HepG2 (cell line): Measurements from ENCODE around the gene FN1. TPM values are rescaled to one million over a fixed set of nuclear protein-coding genes. Genes with fewer than 3 reads are reported as not detected.
A peak's percentile ranks its signal among the peaks of the same experiment; 100 is the strongest.

Source experiments
- ATAC-seq: fragments of 200-7000 bp; cut with Tn5 transposase; 3 replicates; pipeline ENCODE4 v1.9.1; 2020; ENCODE audit warnings: mild to moderate bottlenecking, moderate library complexity
- BruUV-seq: library from RNA; stranded (reverse); fragments of 400-500 nt; replicated peaks from 2 replicates; lab custom pipeline; 2021; lab: Mats Ljungman, UMichigan
- CTCF ChIA-PET: fragments of 300-600 bp; formaldehyde crosslinking; extraction: SDS; loops from one replicate; lab custom pipeline; 2021; ENCODE audit warnings: low total read pairs, inconsistent platforms, low intra/inter-chr PET ratio; lab: Yijun Ruan, JAX
- POLR2A ChIA-PET: fragments of 350-600 bp; sonication (Branson Sonifier 250); formaldehyde crosslinking; loops from one replicate; lab custom pipeline; 2020; ENCODE audit warnings: antibody characterized with exemption, inconsistent platforms; lab: Yijun Ruan, JAX
- DNase-seq: peaks from one replicate; pipeline ENCODE4 v3.0.0-alpha.2; 2015; ENCODE audit warnings: low spot score
- FAIRE-seq: peaks from 3 replicates; lab custom pipeline; 2011; peaks lifted over from hg19 to GRCh38; lab: Jason Lieb, UNC
- H2AFZ ChIP-seq: one replicate; pipeline ENCODE4 v1.6.1; 2011; ENCODE audit warnings: low read length, inconsistent platforms
- H3K27ac ChIP-seq: fragments of 300-600 bp; 3 replicates; pipeline ENCODE4 v1.8.0; 2011; ENCODE audit warnings: mixed run types, mild to moderate bottlenecking, mixed read lengths, low read length, inconsistent platforms; ENCODE audit not compliant: insufficient read depth; ENCODE audit errors: extremely low read length
- H3K27me3 ChIP-seq, 2 experiments: fragments of 200-600 bp in 1 of 2; 2 replicates in 1 of 2; 3 replicates in 1 of 2; pipeline versions ENCODE4 v1.6.0 to v1.8.0; 2011; ENCODE audit warnings: low read length in 2 of 2, mild to moderate bottlenecking in 2 of 2, moderate library complexity in 2 of 2, inconsistent platforms in 1 of 2; ENCODE audit not compliant: insufficient read depth in 2 of 2, control insufficient read depth in 1 of 2
- H3K36me3 ChIP-seq, 2 experiments: fragments of 200-600 bp in 1 of 2; replicated peaks in 1 of 2; 2 replicates in 1 of 2; 3 replicates in 1 of 2; pipeline versions ENCODE4 v1.5.1 to v1.8.0; 2011; ENCODE audit warnings: low read length in 2 of 2, inconsistent platforms in 1 of 2; ENCODE audit not compliant: insufficient read depth in 2 of 2, control insufficient read depth in 1 of 2
- H3K4me1 ChIP-seq: 2 replicates; pipeline ENCODE4 v1.5.1; 2012; ENCODE audit warnings: low read length, inconsistent platforms; ENCODE audit not compliant: insufficient read depth
- H3K4me2 ChIP-seq: 2 replicates; pipeline ENCODE4 v1.6.0; 2011; ENCODE audit warnings: low read depth, low read length, inconsistent platforms
- H3K4me3 ChIP-seq, 3 experiments: fragments of 200-600 bp in 1 of 3; sonication (generic), shearing (Covaris generic) in 1 of 3; replicated peaks in 1 of 3; 2 replicates each; pipeline ENCODE4 v1.5.1; 2011 to 2016; ENCODE audit warnings: low read length in 3 of 3, inconsistent platforms in 2 of 3, low read depth in 2 of 3, mild to moderate bottlenecking in 2 of 3, control low read depth in 1 of 3, mixed read lengths in 1 of 3; ENCODE audit not compliant: insufficient read depth in 1 of 3
- H3K79me2 ChIP-seq: one replicate; pipeline ENCODE4 v1.6.1; 2011; ENCODE audit warnings: low read length, inconsistent platforms; ENCODE audit not compliant: insufficient read depth
- H3K9ac ChIP-seq: 2 replicates; pipeline ENCODE4 v1.6.0; 2011; ENCODE audit warnings: mild to moderate bottlenecking, low read depth, low read length, inconsistent platforms; ENCODE audit not compliant: insufficient read depth
- H3K9me3 ChIP-seq: 2 replicates; pipeline ENCODE4 v1.5.1; 2012; ENCODE audit warnings: mild to moderate bottlenecking, low read length
- H4K20me1 ChIP-seq: 2 replicates; pipeline ENCODE4 v1.6.0; 2011; ENCODE audit warnings: inconsistent platforms, mild to moderate bottlenecking, low read length, moderate library complexity; ENCODE audit not compliant: insufficient read depth
- DR1 ChIP-seq: sonication (generic); formaldehyde crosslinking; IDR thresholded peaks from 2 replicates; pipeline ENCODE4 v1.8.0; 2021; ENCODE audit warnings: mild to moderate bottlenecking, missing genetic modification reagents, inconsistent platforms
- EEA1 ChIP-seq: sonication (generic); formaldehyde crosslinking; IDR thresholded peaks from 2 replicates; pipeline ENCODE4 v1.5.1; 2020; ENCODE audit warnings: mild to moderate bottlenecking, missing genetic modification reagents, borderline replicate concordance
- ELF3 ChIP-seq: IDR thresholded peaks from 2 replicates; pipeline ENCODE4 v1.6.1; 2016; ENCODE audit warnings: missing genetic modification reagents, missing compliant biosample characterization
- FLYWCH1 ChIP-seq: sonication (generic); formaldehyde crosslinking; IDR thresholded peaks from 2 replicates; pipeline ENCODE4 v1.8.1; 2023; ENCODE audit warnings: mild to moderate bottlenecking, missing genetic modification reagents
- KAT2B ChIP-seq: fragments of 150-350 bp; IDR thresholded peaks from 2 replicates; pipeline ENCODE4 v1.6.1; 2014; ENCODE audit warnings: low read depth, low read length, borderline replicate concordance
- KMT2B ChIP-seq: IDR thresholded peaks from 2 replicates; pipeline ENCODE4 v1.6.1; 2016; ENCODE audit warnings: missing genetic modification reagents, missing compliant biosample characterization
- NR2F6 ChIP-seq, 2 experiments: IDR thresholded peaks; 2 replicates each; pipeline ENCODE4 v1.6.1; 2016; ENCODE audit warnings: antibody characterized with exemption in 1 of 2, mild to moderate bottlenecking in 1 of 2
- POLR2A ChIP-seq, 2 experiments: IDR thresholded peaks; 2 replicates each; pipeline ENCODE4 v1.6.1; 2011; ENCODE audit warnings: low read depth in 2 of 2, low read length in 2 of 2, mild to moderate bottlenecking in 1 of 2, moderate library complexity in 1 of 2; ENCODE audit not compliant: insufficient read depth in 1 of 2
- POLR2AphosphoS5 ChIP-seq: IDR thresholded peaks from 2 replicates; pipeline ENCODE4 v1.6.1; 2012; ENCODE audit warnings: low read depth, low read length
- RBFOX2 ChIP-seq: fragments of 200-400 bp; formaldehyde crosslinking; IDR thresholded peaks from 2 replicates; pipeline ENCODE4 v1.6.1; 2017; ENCODE audit warnings: low read depth, mild to moderate bottlenecking, low read length
- RBM22 ChIP-seq: fragments of 200-400 bp; formaldehyde crosslinking; optimal IDR thresholded peaks from 2 replicates; pipeline ENCODE3; 2017; ENCODE audit warnings: mild to moderate bottlenecking, low read length, moderate library complexity
- ZFP36L1 ChIP-seq: sonication (generic); formaldehyde crosslinking; IDR thresholded peaks from 2 replicates; pipeline ENCODE4 v1.8.0; 2022; ENCODE audit warnings: mild to moderate bottlenecking, missing genetic modification reagents, moderate library complexity
- ZNF343 ChIP-seq: sonication (generic); formaldehyde crosslinking; IDR thresholded peaks from 2 replicates; pipeline ENCODE4 v1.4.0; 2020; ENCODE audit warnings: mild to moderate bottlenecking, missing genetic modification reagents
- ZNF776 ChIP-seq: sonication (generic); formaldehyde crosslinking; IDR thresholded peaks from 2 replicates; pipeline ENCODE4 v1.4.0; 2020; ENCODE audit warnings: mild to moderate bottlenecking, missing genetic modification reagents
- ZNF782 ChIP-seq: sonication (generic); formaldehyde crosslinking; IDR thresholded peaks from 2 replicates; pipeline ENCODE4 v1.4.0; 2020; ENCODE audit warnings: missing genetic modification reagents, mild to moderate bottlenecking, borderline replicate concordance
- ZNF83 ChIP-seq: sonication (generic); formaldehyde crosslinking; IDR thresholded peaks from 2 replicates; pipeline ENCODE4 v1.4.0; 2020; ENCODE audit warnings: missing genetic modification reagents, mild to moderate bottlenecking, borderline replicate concordance
- WGBS: methylation state at CpG from one replicate; pipeline ENCODE4 v1.1.6; 2017; ENCODE audit warnings: low lambda C conversion rate; 5-methylcytosine and 5-hydroxymethylcytosine counted together
- in situ Hi-C: cut with HindIII; loops from 2 replicates; pipeline ENCODE4 v1.10.0; 2017; ENCODE audit warnings: low pct_unique_long_range_greater_than_20kb; ENCODE audit not compliant: extremely low pct_ligation_motif_present
- intact Hi-C: fragments of 100-400 bp; cut with micrococcal nuclease; formaldehyde crosslinking; loops from one replicate; pipeline ENCODE4 v1.10.0; 2022; ENCODE audit not compliant: unreplicated experiment
- polyA plus RNA-seq, 8 experiments: library from polyadenylated mRNA; depleted of rRNA in 3 of 8; stranded (reverse) in 7 of 8; unstranded in 1 of 8; fragments of >200 nt; fragmentation: Illumina TruSeq in 4 of 8; extraction: Trizol in 4 of 8; gene quantifications; 2 replicates each; pipeline versions ENCODE4 v1.2.1 to v1.2.3, GENCODE V29; 2011 to 2016; ENCODE audit warnings: low read depth in 4 of 8, missing spikeins in 1 of 8, mixed read lengths in 1 of 8; ENCODE audit not compliant: insufficient read depth in 1 of 8
- total RNA-seq, 5 experiments: library from RNA; depleted of rRNA; stranded (reverse); fragments of >200 nt; fragmentation: Illumina TruSeq; extraction: Trizol; gene quantifications; 2 replicates each; pipeline ENCODE4 v1.2.3, GENCODE V29; 2016; ENCODE audit warnings: low read depth in 1 of 5
- TF ChIP-seq, protein P1 (sequence below): sonication (generic); formaldehyde crosslinking; IDR thresholded peaks from 2 replicates; pipeline ENCODE4 v1.5.1; 2020; ENCODE audit warnings: mild to moderate bottlenecking, missing genetic modification reagents, moderate library complexity
- TF ChIP-seq, protein P2 (sequence below): sonication (generic); formaldehyde crosslinking; conservative IDR thresholded peaks from 2 replicates; pipeline ENCODE4 v1.4.0; 2020; ENCODE audit warnings: missing genetic modification reagents
- TF ChIP-seq, protein P3 (sequence below): sonication (generic); formaldehyde crosslinking; IDR thresholded peaks from 2 replicates; pipeline ENCODE4 v1.4.0; 2020; ENCODE audit warnings: mild to moderate bottlenecking, missing genetic modification reagents
- TF ChIP-seq, protein P4 (sequence below): fragments of 450-650 bp; IDR thresholded peaks from 2 replicates; pipeline ENCODE4 v1.6.1; 2016

Gene FN1
- total and polyA plus RNA-seq, 2 of the 13 experiments (the other 11 are each of a cell fraction or from before 2014, with no cell fraction given): 1,847 to 6,471 TPM

DNA sequence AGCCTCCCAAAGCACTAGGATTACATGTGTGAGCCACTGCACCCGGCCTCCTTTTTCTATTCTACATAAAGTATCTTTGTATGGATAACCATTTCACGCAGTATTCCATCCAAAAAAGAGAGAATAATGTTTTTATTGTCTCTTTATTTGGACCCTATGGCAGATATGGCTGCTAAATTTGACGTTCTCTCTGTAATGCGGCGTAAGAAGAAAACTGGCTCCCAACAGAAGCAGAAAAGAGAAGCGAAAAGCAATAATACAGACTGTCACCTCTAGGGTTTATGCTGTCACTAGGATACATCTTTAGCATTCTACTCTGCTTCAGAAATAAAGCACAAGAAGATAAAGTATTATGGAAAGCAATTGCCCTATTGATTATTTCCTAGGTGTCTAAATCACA lies 55.9 kb downstream of the FN1 start (continued):
- TF ChIP-seq, protein P1, sequence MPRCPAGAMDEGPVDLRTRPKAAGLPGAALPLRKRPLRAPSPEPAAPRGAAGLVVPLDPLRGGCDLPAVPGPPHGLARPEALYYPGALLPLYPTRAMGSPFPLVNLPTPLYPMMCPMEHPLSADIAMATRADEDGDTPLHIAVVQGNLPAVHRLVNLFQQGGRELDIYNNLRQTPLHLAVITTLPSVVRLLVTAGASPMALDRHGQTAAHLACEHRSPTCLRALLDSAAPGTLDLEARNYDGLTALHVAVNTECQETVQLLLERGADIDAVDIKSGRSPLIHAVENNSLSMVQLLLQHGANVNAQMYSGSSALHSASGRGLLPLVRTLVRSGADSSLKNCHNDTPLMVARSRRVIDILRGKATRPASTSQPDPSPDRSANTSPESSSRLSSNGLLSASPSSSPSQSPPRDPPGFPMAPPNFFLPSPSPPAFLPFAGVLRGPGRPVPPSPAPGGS (CRISPR knock-in tag): no peak
- TF ChIP-seq KAT2B: no peak
- no peak for TF ChIP-seq NR2F6 (IDR thresholded peaks at IDR 0.05)
- no peak for TF ChIP-seq NR2F6 (CRISPR knock-in tag; IDR thresholded peaks at IDR 0.05)
- no peak for TF ChIP-seq ZNF782
- no peak for TF ChIP-seq ZNF343 (CRISPR knock-in tag)
- no peak for TF ChIP-seq ELF3
- no peak for TF ChIP-seq ZNF83 (CRISPR knock-in tag)

DNA sequence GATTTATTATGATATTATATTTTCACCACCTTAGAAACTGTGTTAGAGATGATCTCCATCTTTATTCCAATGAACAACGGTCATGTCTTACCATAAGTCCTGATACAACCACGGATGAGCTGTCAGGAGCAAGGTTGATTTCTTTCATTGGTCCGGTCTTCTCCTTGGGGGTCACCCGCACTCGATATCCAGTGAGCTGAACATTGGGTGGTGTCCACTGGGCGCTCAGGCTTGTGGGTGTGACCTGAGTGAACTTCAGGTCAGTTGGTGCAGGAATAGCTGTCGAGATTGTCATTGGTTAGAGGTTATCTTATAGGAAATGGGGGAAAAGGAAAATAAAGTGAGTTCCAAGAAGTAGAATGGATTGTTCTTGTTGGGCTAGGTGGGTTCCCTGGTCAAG lies 56.8 kb downstream of the FN1 start:
- DNase-seq (no peak), ATAC-seq (no peak), FAIRE-seq (no peak)
- Histone ChIP-seq H3K27ac (no peak overlapping the region), H3K9me3 (no peaks in the 10 kb centered on the region), H3K79me2 (no peaks in the 10 kb centered on the region), H3K4me3 (no peak overlapping the region), H3K36me3 (peaks cover 57 to 97% of the 10 kb centered on the region in 2 experiments), H3K27me3 (no peaks in the 10 kb centered on the region), H4K20me1 (peaks cover 16% of the 10 kb centered on the region), H3K4me1 (no peaks in the 10 kb centered on the region), H2AFZ (no peak overlapping the region), H3K9ac (no peak overlapping the region), H3K4me2 (no peak overlapping the region)
- intact Hi-C loops (no loop called here), in situ Hi-C loops (no loop called here)
- ChIA-PET CTCF (no interaction called here), POLR2A (interaction anchor here (0.8 to 1.7 kb wide), 2 partner anchors 13 to 17 kb away, joined by 3 read pairs; no protein-coding TSS in a partner anchor)
- no TSS peak for BruUV-seq
- WGBS: 96% methylated on average over 7 of the region's 7 CpGs
- TF ChIP-seq FLYWCH1 (CRISPR knock-in tag) (0 out of 2 replicates have a peak, but pooled peaks have one; percentile 34), ZFP36L1 (CRISPR knock-in tag) (peak; percentile 43; the same call in 1 of the 2 replicates), KMT2B (CRISPR knock-in tag) (no peak), RBM22 (peak; percentile 99), POLR2A (IDR thresholded peaks at IDR 0.05; ENCODE audit: insufficient read depth in 1 of 2, low read depth in 2 of 2, low read length in 2 of 2) (peak in 1 of 2 experiments; percentile 51; a peak in 1 of 4 replicates), ZNF776 (CRISPR knock-in tag) (no peak), POLR2AphosphoS5 (peak; percentile 64), RBFOX2 (peak; percentile 4; the same call in 1 of the 2 replicates), DR1 (no peak), EEA1 (CRISPR knock-in tag) (no peak)
- TF ChIP-seq, protein P2, sequence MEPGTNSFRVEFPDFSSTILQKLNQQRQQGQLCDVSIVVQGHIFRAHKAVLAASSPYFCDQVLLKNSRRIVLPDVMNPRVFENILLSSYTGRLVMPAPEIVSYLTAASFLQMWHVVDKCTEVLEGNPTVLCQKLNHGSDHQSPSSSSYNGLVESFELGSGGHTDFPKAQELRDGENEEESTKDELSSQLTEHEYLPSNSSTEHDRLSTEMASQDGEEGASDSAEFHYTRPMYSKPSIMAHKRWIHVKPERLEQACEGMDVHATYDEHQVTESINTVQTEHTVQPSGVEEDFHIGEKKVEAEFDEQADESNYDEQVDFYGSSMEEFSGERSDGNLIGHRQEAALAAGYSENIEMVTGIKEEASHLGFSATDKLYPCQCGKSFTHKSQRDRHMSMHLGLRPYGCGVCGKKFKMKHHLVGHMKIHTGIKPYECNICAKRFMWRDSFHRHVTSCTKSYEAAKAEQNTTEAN: no peak
- TF ChIP-seq, protein P3, sequence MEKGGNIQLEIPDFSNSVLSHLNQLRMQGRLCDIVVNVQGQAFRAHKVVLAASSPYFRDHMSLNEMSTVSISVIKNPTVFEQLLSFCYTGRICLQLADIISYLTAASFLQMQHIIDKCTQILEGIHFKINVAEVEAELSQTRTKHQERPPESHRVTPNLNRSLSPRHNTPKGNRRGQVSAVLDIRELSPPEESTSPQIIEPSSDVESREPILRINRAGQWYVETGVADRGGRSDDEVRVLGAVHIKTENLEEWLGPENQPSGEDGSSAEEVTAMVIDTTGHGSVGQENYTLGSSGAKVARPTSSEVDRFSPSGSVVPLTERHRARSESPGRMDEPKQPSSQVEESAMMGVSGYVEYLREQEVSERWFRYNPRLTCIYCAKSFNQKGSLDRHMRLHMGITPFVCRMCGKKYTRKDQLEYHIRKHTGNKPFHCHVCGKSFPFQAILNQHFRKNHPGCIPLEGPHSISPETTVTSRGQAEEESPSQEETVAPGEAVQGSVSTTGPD: no peak
- TF ChIP-seq, protein P4, sequence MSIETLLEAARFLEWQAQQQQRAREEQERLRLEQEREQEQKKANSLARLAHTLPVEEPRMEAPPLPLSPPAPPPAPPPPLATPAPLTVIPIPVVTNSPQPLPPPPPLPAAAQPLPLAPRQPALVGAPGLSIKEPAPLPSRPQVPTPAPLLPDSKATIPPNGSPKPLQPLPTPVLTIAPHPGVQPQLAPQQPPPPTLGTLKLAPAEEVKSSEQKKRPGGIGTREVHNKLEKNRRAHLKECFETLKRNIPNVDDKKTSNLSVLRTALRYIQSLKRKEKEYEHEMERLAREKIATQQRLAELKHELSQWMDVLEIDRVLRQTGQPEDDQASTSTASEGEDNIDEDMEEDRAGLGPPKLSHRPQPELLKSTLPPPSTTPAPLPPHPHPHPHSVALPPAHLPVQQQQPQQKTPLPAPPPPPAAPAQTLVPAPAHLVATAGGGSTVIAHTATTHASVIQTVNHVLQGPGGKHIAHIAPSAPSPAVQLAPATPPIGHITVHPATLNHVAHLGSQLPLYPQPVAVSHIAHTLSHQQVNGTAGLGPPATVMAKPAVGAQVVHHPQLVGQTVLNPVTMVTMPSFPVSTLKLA: no peak
